Right atrium auricular region (tissue), 2 donors: ENCODE results near the gene PTPDC1. TPM values are rescaled to one million over a fixed set of nuclear protein-coding genes. Genes with fewer than 3 reads are reported as not detected.

Source experiments
- DNase-seq: peaks from one replicate; pipeline ENCODE4 v3.0.0-alpha.2; 2019; ENCODE audit warnings: low spot score
- H3K27ac ChIP-seq, 2 donors: fragments of 200-600 bp; sonication (generic); 1 replicate in 1 of 2; 2 replicates in 1 of 2; pipeline ENCODE4 v1.5.1; 2016 to 2019
- H3K27me3 ChIP-seq, 2 donors: fragments of 200-600 bp; sonication (generic); one replicate each; pipeline versions ENCODE4 v1.5.1 to v1.6.0; 2017 to 2019
- H3K36me3 ChIP-seq: fragments of 200-600 bp; sonication (generic); one replicate; pipeline ENCODE4 v1.5.1; 2016
- H3K4me1 ChIP-seq, 2 donors: fragments of 200-600 bp; sonication (generic); one replicate each; pipeline versions ENCODE4 v1.5.1 to v1.6.0; 2017 to 2019
- H3K4me3 ChIP-seq, 2 donors: fragments of 200-600 bp; sonication (generic); 1 replicate in 1 of 2; 2 replicates in 1 of 2; pipeline ENCODE4 v1.5.1; 2017 to 2019; ENCODE audit warnings: mild to moderate bottlenecking in 1 of 2, moderate library complexity in 1 of 2
- H3K9me3 ChIP-seq, 2 donors: fragments of 200-600 bp; sonication (generic); one replicate each; pipeline ENCODE4 v1.5.1; 2019
- total RNA-seq, 2 donors: library from RNA; depleted of rRNA; stranded (reverse); fragments of >200 nt; gene quantifications; one replicate each; pipeline ENCODE4 v1.1.0, GENCODE V29; 2016
- TF ChIP-seq, protein P1 (sequence below), 2 donors: fragments of 200-600 bp; sonication (generic); IDR thresholded peaks; one replicate each; pipeline ENCODE4 v1.5.1; 2019; ENCODE audit warnings: antibody characterized with exemption in 2 of 2

The PTPDC1 gene
- total RNA-seq, 2 donors from 2014 or later: 9.6 to 10.2 TPM

DNA sequence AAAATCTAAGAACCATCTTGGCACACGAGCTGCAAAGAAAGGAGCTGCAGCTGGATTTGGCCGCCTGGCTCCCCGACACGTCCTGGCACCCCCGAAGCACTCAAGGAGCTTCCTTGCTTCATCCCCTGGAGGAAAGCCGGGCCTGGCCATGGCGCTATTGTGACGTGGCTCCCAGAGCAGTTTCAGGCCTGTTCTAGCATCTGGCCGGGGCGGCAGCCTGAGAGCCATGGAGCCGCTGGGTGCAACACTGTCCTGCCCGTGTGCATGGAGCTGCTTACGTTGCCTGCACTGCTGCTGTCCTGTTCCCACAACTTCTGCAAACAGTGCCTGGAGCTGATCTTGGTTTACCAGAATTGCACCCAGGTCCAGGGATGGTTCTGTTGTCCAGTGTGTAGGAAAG is 63.5 kb downstream of the PTPDC1 start:
- Histone ChIP-seq H3K27me3 (no peaks in the 10 kb centered on the region), H3K36me3 (no peaks in the 10 kb centered on the region), H3K4me1 (no peaks in the 10 kb centered on the region), H3K27ac (no peak overlapping the region), H3K4me3 (no peak overlapping the region), H3K9me3 (no peaks in the 10 kb centered on the region)
- no peak for DNase-seq
- TF ChIP-seq, protein P1, sequence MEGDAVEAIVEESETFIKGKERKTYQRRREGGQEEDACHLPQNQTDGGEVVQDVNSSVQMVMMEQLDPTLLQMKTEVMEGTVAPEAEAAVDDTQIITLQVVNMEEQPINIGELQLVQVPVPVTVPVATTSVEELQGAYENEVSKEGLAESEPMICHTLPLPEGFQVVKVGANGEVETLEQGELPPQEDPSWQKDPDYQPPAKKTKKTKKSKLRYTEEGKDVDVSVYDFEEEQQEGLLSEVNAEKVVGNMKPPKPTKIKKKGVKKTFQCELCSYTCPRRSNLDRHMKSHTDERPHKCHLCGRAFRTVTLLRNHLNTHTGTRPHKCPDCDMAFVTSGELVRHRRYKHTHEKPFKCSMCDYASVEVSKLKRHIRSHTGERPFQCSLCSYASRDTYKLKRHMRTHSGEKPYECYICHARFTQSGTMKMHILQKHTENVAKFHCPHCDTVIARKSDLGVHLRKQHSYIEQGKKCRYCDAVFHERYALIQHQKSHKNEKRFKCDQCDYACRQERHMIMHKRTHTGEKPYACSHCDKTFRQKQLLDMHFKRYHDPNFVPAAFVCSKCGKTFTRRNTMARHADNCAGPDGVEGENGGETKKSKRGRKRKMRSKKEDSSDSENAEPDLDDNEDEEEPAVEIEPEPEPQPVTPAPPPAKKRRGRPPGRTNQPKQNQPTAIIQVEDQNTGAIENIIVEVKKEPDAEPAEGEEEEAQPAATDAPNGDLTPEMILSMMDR (IDR thresholded peaks at IDR 0.05): no peak

DNA sequence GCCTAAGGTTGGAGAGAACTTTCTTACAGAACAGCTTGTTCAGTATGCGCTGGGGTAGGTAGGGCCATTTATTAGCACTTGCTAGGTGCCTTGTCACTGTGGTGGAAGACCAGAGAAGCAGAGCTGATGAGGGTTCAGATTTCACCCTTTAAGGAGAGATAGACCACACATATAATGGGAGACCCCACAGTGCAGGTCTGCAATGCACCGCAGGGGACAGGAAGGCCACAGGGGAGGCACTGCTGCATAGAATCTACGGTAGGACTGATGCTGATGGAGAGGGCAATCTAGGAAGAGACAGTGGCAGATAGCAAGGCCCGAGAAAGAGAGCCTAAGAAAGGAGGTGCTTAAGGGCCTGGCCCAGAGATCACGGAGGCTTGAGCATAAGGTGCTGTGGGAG is 64.2 kb downstream of the PTPDC1 start:
- DNase-seq: no peak
- TF ChIP-seq, protein P1 (IDR thresholded peaks at IDR 0.05): no peak
- Histone ChIP-seq H3K27me3 (no peaks in the 10 kb centered on the region), H3K9me3 (no peaks in the 10 kb centered on the region), H3K27ac (no peak overlapping the region), H3K4me3 (no peak overlapping the region), H3K36me3 (no peaks in the 10 kb centered on the region), H3K4me1 (no peaks in the 10 kb centered on the region)

DNA sequence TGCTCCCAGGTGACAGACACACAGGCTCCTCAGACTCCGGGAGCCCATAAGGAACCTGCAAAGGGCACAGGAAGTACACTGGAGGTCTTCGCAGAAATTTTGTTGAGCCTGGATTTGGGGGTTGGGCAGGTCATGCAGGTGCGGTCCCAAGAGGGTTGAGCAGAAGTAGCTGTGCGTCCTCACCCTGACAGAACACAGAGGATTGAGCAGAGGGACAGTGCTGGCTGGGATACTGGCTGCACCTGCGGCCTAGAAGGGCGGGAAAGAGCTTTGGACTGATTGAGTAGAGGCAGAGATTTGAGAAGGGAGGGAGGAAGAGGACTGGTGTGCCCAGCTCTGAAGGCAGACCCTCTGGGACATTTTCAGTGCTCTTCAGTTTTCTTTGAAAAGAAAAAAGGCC is 65.4 kb downstream of the PTPDC1 start:
- Histone ChIP-seq H3K36me3 (no peaks in the 10 kb centered on the region), H3K9me3 (no peaks in the 10 kb centered on the region), H3K4me3 (no peak overlapping the region), H3K4me1 (no peaks in the 10 kb centered on the region), H3K27ac (no peak overlapping the region), H3K27me3 (no peaks in the 10 kb centered on the region)
- TF ChIP-seq, protein P1 (IDR thresholded peaks at IDR 0.05): no peak
- DNase-seq: no peak

DNA sequence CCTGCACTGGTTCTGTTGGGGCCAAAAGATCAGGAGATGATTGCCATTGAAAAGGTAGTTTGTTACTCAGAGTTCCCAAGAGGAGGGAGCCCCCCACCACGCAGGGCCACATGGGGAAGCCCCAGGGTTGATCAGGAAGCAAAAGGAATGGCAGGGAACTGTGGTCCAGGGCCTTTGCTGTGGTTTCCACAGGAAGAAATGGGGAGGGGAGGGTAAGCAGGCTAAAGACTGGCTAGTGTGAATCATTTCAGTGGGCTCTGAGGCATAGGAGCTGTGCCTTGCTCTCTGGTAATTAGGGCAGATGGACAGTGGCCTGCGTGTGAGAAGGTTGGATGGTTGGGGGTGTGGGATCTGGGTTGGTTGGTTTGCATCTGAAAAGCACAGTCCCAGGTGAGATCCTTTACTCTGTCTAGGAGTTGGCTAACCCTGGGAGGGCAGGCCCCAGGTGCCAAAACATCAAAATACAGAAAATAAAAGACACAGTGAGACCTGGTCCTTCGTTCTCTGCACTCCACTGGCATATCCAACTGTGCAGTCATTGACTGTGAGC is 66.1 kb downstream of the PTPDC1 start:
- H3K4me3 ChIP-seq: no peak overlapping the region
- no peak overlapping the region for H3K27ac ChIP-seq
- no peaks in the 10 kb centered on the region for H3K27me3 ChIP-seq
- no peak for DNase-seq
- H3K36me3 ChIP-seq: no peaks in the 10 kb centered on the region
- no peaks in the 10 kb centered on the region for H3K4me1 ChIP-seq
- no peaks in the 10 kb centered on the region for H3K9me3 ChIP-seq
- TF ChIP-seq, protein P1 (IDR thresholded peaks at IDR 0.05): no peak

DNA sequence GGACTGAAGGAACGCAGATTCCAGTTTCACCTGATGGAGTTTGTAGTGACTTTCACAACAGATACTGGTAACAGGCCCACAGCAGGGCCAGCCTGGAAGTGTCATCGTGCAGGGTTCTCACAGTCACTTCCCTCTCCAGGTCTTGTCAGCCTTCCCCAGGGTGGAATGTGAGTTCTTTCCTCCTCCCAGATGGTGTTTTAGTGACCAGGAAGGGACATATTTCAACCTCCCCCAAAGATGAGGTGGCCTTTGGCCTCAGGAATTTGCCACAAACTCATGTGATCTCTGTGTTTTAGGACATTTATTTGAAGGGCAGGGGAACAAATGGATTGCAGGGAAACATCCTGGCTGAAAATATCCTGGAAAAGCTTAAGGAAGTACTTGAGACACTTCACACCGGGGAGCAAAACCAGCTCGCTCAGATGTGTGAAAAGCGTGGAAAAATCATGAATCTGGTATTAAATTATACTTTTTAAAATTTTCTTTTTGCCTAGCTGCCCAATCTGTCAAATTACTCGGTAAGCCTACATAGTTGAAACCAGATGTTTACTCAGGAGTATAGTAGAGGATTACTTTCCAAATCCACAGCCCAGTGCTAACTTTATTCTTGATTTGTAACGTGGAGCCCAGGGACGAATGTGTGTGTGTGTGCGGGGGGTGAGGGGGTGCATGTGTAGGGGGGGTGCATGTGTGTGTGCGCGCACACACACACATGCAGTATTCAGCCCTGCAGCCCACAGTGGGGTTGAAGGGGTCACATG is 66.8 kb downstream of the PTPDC1 start:
- Histone ChIP-seq H3K27ac (no peak overlapping the region), H3K4me3 (no peak overlapping the region), H3K36me3 (no peaks in the 10 kb centered on the region), H3K9me3 (no peaks in the 10 kb centered on the region), H3K27me3 (no peaks in the 10 kb centered on the region), H3K4me1 (peaks cover 0 to under 1% of the 10 kb centered on the region in 2 donors)
- TF ChIP-seq, protein P1 (IDR thresholded peaks at IDR 0.05): no peak
- no peak for DNase-seq
